CD14-positive monocyte (primary cell): Measurements from ENCODE around the gene RNF220. TPM values are rescaled to one million over a fixed set of nuclear protein-coding genes. Genes with fewer than 3 reads are reported as not detected.
A peak's percentile ranks its signal among the peaks of the same experiment; 100 is the strongest.

Experiments
- DNase-seq, 3 donors: peaks; one replicate each; pipeline ENCODE4 v3.0.0-alpha.2; 2011 to 2022
- H2AFZ ChIP-seq: 2 replicates; pipeline ENCODE4 v1.6.0; 2012; ENCODE audit warnings: mild to moderate bottlenecking, low read depth, low read length, inconsistent platforms; ENCODE audit not compliant: insufficient read depth, poor library complexity, severe bottlenecking
- H3K27ac ChIP-seq, 2 donors: 1 replicate in 1 of 2; 2 replicates in 1 of 2; pipeline ENCODE4 v1.5.1; 2012 to 2013; ENCODE audit warnings: low read length in 2 of 2, control low read depth in 1 of 2, inconsistent platforms in 1 of 2, low read depth in 1 of 2, mild to moderate bottlenecking in 1 of 2
- H3K27me3 ChIP-seq, 2 donors: one replicate each; pipeline versions ENCODE4 v1.6.0 to v1.6.1; 2011 to 2013; ENCODE audit warnings: low read length in 2 of 2; ENCODE audit not compliant: control insufficient read depth in 2 of 2, insufficient read depth in 2 of 2
- H3K36me3 ChIP-seq, 2 donors: replicated peaks in 1 of 2; 1 replicate in 1 of 2; 2 replicates in 1 of 2; pipeline versions ENCODE4 v1.5.1 to v1.6.1; 2012 to 2013; ENCODE audit warnings: low read length in 2 of 2, control low read depth in 1 of 2, inconsistent platforms in 1 of 2, mild to moderate bottlenecking in 1 of 2; ENCODE audit not compliant: insufficient read depth in 2 of 2, control insufficient read depth in 1 of 2
- H3K4me1 ChIP-seq, 2 donors: 1 replicate in 1 of 2; 2 replicates in 1 of 2; pipeline versions ENCODE4 v1.5.1 to v1.6.1; 2012 to 2013; ENCODE audit warnings: low read length in 2 of 2, control low read depth in 1 of 2, inconsistent platforms in 1 of 2, mild to moderate bottlenecking in 1 of 2, moderate library complexity in 1 of 2; ENCODE audit not compliant: insufficient read depth in 2 of 2, control insufficient read depth in 1 of 2
- H3K4me2 ChIP-seq: replicated peaks from 2 replicates; pipeline ENCODE3; 2012; ENCODE audit warnings: low read length, moderate library complexity, mild to moderate bottlenecking; ENCODE audit not compliant: poor library complexity, severe bottlenecking; ENCODE audit errors: extremely low read depth
- H3K4me3 ChIP-seq, 3 experiments: fragments of 200-600 bp in 1 of 3; sonication (generic) in 1 of 3; replicated peaks in 1 of 3; 1 replicate in 2 of 3; 2 replicates in 1 of 3; pipeline ENCODE4 v1.5.1; 2011 to 2013; ENCODE audit warnings: low read length in 3 of 3, mild to moderate bottlenecking in 3 of 3, control low read depth in 2 of 3, low read depth in 2 of 3, inconsistent platforms in 1 of 3, moderate library complexity in 1 of 3
- H3K79me2 ChIP-seq: 2 replicates; pipeline ENCODE4 v1.6.0; 2012; ENCODE audit warnings: mild to moderate bottlenecking, control low read depth, inconsistent platforms, low read length, moderate library complexity; ENCODE audit not compliant: insufficient read depth
- H3K9ac ChIP-seq: 2 replicates; pipeline ENCODE4 v1.6.0; 2017; ENCODE audit warnings: low read length, mild to moderate bottlenecking; ENCODE audit not compliant: insufficient read depth, poor library complexity, severe bottlenecking
- H3K9me3 ChIP-seq, 2 donors: replicated peaks in 1 of 2; 1 replicate in 1 of 2; 2 replicates in 1 of 2; pipeline versions ENCODE4 v1.5.1 to v1.6.1; 2012 to 2013; ENCODE audit warnings: low read length in 2 of 2, control low read depth in 1 of 2; ENCODE audit not compliant: control insufficient read depth in 1 of 2, insufficient read depth in 1 of 2
- H4K20me1 ChIP-seq: 2 replicates; pipeline ENCODE4 v1.6.0; 2012; ENCODE audit warnings: mild to moderate bottlenecking, low read length, control low read depth, moderate library complexity; ENCODE audit not compliant: insufficient read depth
- H3K27ac Mint-ChIP-seq, 7 donors: one replicate each; pipeline ENCODE4 v1.8.0; 2020; ENCODE audit warnings: mild to moderate bottlenecking in 7 of 7, mixed read lengths in 7 of 7, moderate library complexity in 6 of 7, inconsistent platforms in 2 of 7
- H3K27me3 Mint-ChIP-seq, 3 donors: one replicate each; pipeline ENCODE4 v1.8.0; 2021 to 2022; ENCODE audit warnings: low read depth in 3 of 3, mild to moderate bottlenecking in 3 of 3, mixed read lengths in 3 of 3, moderate library complexity in 3 of 3, inconsistent platforms in 1 of 3
- H3K36me3 Mint-ChIP-seq, 2 donors: one replicate each; pipeline ENCODE4 v1.8.0; 2020; ENCODE audit warnings: mixed read lengths in 2 of 2, inconsistent platforms in 1 of 2, mild to moderate bottlenecking in 1 of 2
- H3K4me1 Mint-ChIP-seq: one replicate; pipeline ENCODE4 v1.8.0; 2020; ENCODE audit warnings: mild to moderate bottlenecking, mixed read lengths
- H3K4me3 Mint-ChIP-seq, 2 donors: one replicate each; pipeline ENCODE4 v1.8.0; 2020; ENCODE audit warnings: mild to moderate bottlenecking in 2 of 2, mixed read lengths in 2 of 2, moderate library complexity in 1 of 2
- H3K9me3 Mint-ChIP-seq, 7 donors: one replicate each; pipeline ENCODE4 v1.8.0; 2020 to 2022; ENCODE audit warnings: mixed read lengths in 7 of 7, mild to moderate bottlenecking in 6 of 7, moderate library complexity in 6 of 7, inconsistent platforms in 2 of 7
- CTCF ChIP-seq: fragments of 200-600 bp; IDR thresholded peaks from one replicate; pipeline ENCODE4 v1.8.0; 2022; ENCODE audit warnings: antibody characterized with exemption, mild to moderate bottlenecking
- WGBS: methylation state at CpG from one replicate; pipeline ENCODE4 v1.1.5; 2013; ENCODE audit warnings: missing lambda C conversion rate; ENCODE audit not compliant: insufficient coverage; 5-methylcytosine and 5-hydroxymethylcytosine counted together
- intact Hi-C, 2 donors: fragments of 100-400 bp; cut with micrococcal nuclease; formaldehyde crosslinking; loops; one replicate each; pipeline versions ENCODE4 v1.15.0 to v1.15.1; 2023
- polyA plus RNA-seq, 3 donors: library from polyadenylated mRNA; depleted of rRNA in 1 of 3; unstranded in 2 of 3; stranded (reverse) in 1 of 3; fragments of 300-500 nt in 2 of 3; fragments of >200 nt in 1 of 3; fragmentation: Illumina TruSeq in 2 of 3; gene quantifications; 1 replicate in 2 of 3; 2 replicates in 1 of 3; pipeline ENCODE4 v1.2.3, GENCODE V29; 2012 to 2021

Gene RNF220
- polyA plus RNA-seq, 3 donors = 39.4 to 133 (median 49.4) TPM

- WGBS = 0% methylated on average over 1 of the region's 6 CpGs
- peaks cover under 1 to 14% of the 10 kb centered on the region in 2 donors for H3K27me3 ChIP-seq
These were observed 17.1 kb downstream of the RNF220 start for GRCh38 chr1:44422161-44422560.

More at GRCh38 chr1:44422161-44422560, 17.1 kb downstream of the RNF220 start:
- H3K9me3 Mint-ChIP-seq = peaks cover 0 to 3% (median 0%) of the 10 kb centered on the region in 7 donors
- Histone ChIP-seq H3K9me3 (no peaks in the 10 kb centered on the region), H4K20me1 (no peaks in the 10 kb centered on the region), H3K79me2 (no peaks in the 10 kb centered on the region), H3K4me3 (no peak overlapping the region), H2AFZ (no peak overlapping the region), H3K9ac (no peak overlapping the region), H3K36me3 (no peaks in the 10 kb centered on the region), H3K27ac (no peak overlapping the region), H3K4me1 (peaks cover 33 to 34% of the 10 kb centered on the region in 2 donors), H3K4me2 (no peak overlapping the region)
- peak overlapping the region in 1 of 7 donors; percentile 36 for H3K27ac Mint-ChIP-seq
- no peak overlapping the region for H3K4me3 Mint-ChIP-seq
- no peak for DNase-seq
- TF ChIP-seq CTCF = no peak
- peaks cover 1 to 2% of the 10 kb centered on the region in 2 donors for H3K36me3 Mint-ChIP-seq
- peaks cover 17 to 26% (median 23%) of the 10 kb centered on the region in 3 donors for H3K27me3 Mint-ChIP-seq
- peaks cover 44% of the 10 kb centered on the region for H3K4me1 Mint-ChIP-seq
- intact Hi-C loops = no loop called here
